Heart left ventricle (tissue), 13 donors: ENCODE measurements around the gene RFX1.

Experiments used
- POLR2A ChIP-seq, 2 donors: fragments of 450-650 bp; IDR thresholded peaks; one replicate each; pipeline ENCODE4 v1.6.1; 2017; ENCODE audit warnings: antibody characterized with exemption in 2 of 2, mild to moderate bottlenecking in 2 of 2, moderate library complexity in 2 of 2
- TF ChIP-seq, protein P1 (sequence below), 12 donors: fragments of 200-600 bp; sonication (generic) in 4 of 12; IDR thresholded peaks; one replicate each; pipeline versions ENCODE4 v1.5.0 to v1.8.0; 2018 to 2022; ENCODE audit warnings: antibody characterized with exemption in 12 of 12, mild to moderate bottlenecking in 5 of 12
- donor health status: ischemic (EF 13 %, LVEDD 7.1; RV severe dilation, severe dysfunction).
- donor health status: DM: no; HTN: yes; CAD: no.
- donor health status: DM: no; HTN: no; CAD: no.
- donor health status: ischemic (EF 25% LVEDD 6.9; RV normal size, moderate dysfunction).
- donor health status: ischemic (EF 25% LVEDD 5.7; RV mildly dilated, moderate dysfunction).
- donor health status: ischemic (EF 35%, LVEDD 5.7; RV mildly dilated, moderate dysfunction).
- donor health status: nonischemic (EF 11% LVEDD 7.7; RV severe dilation, severe dysfunction).
- donor health status: DM: yes; HTN: yes; CAD: no.
- donor health status: PGD.
- donor health status: ischemic (EF 29% LVEDD 5.4; RV normal size, mild dysfunction).
- donor health status: nonischemic (EF 23%, LVEDD 6.1; RV moderate dilation, normal function).

DNA sequence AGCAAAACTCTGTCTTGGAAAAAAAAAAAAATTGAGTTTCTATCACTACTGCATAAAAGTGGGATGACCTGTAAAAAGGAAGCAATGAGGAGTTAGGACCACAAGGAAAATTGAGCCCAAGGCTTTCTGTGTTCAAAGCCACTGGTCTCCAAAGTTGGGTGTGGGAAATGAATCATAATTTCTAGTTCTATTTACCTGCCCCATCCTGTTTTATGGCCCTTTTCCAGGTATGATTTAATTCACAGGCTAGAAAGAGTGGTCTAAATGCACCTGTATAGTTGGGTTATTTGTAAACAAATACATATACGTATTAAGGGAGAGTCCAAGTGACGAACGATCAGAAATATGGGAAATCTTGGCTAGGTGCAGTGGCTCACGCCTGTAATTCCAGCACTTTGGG lies 59.7 kb downstream of the RFX1 start:
- TF ChIP-seq, protein P1, sequence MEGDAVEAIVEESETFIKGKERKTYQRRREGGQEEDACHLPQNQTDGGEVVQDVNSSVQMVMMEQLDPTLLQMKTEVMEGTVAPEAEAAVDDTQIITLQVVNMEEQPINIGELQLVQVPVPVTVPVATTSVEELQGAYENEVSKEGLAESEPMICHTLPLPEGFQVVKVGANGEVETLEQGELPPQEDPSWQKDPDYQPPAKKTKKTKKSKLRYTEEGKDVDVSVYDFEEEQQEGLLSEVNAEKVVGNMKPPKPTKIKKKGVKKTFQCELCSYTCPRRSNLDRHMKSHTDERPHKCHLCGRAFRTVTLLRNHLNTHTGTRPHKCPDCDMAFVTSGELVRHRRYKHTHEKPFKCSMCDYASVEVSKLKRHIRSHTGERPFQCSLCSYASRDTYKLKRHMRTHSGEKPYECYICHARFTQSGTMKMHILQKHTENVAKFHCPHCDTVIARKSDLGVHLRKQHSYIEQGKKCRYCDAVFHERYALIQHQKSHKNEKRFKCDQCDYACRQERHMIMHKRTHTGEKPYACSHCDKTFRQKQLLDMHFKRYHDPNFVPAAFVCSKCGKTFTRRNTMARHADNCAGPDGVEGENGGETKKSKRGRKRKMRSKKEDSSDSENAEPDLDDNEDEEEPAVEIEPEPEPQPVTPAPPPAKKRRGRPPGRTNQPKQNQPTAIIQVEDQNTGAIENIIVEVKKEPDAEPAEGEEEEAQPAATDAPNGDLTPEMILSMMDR (IDR thresholded peaks at IDR 0.05): no peak
- no peak for TF ChIP-seq POLR2A (IDR thresholded peaks at IDR 0.05)
